ENCODE data around the gene IL24. TPM values are rescaled to one million over a fixed set of nuclear protein-coding genes. Genes with fewer than 3 reads are reported as not detected.

IL24 gene
- total and polyA plus RNA-seq, 2 donors: 0.09 to 0.50 TPM

- no peak for DNase-seq (ENCODE audit: low read depth in 6 of 9, low spot score in 9 of 9)
- Histone ChIP-seq H3K9me3 (ENCODE audit: control insufficient read depth in 2 of 2, insufficient read depth in 1 of 2, low read length in 1 of 2) (no peaks in the 10 kb centered on the region), H3K27ac (ENCODE audit: low read depth in 1 of 2, low read length in 1 of 2) (no peak overlapping the region), H3K4me3 (ENCODE audit: low read length in 2 of 2) (no peak overlapping the region), H3K36me3 (ENCODE audit: control insufficient read depth in 2 of 2, insufficient read depth in 2 of 2, low read length in 1 of 2) (no peaks in the 10 kb centered on the region), H3K27me3 (ENCODE audit: control insufficient read depth in 2 of 2, insufficient read depth in 1 of 2, low read length in 1 of 2) (no peaks in the 10 kb centered on the region), H3K4me1 (ENCODE audit: control insufficient read depth in 2 of 2, insufficient read depth in 2 of 2, low read length in 2 of 2) (peaks cover 3 to 7% of the 10 kb centered on the region in 2 donors)
- WGBS: 93% methylated on average over 1 of the region's 1 CpG
These were observed 10.4 kb upstream of the IL24 start for GRCh38 chr1:206886831-206887230.

- Histone ChIP-seq H3K4me3 (ENCODE audit: low read length in 2 of 2) (no peak overlapping the region), H3K27ac (ENCODE audit: low read depth in 1 of 2, low read length in 1 of 2) (no peak overlapping the region)
- WGBS: 93% methylated on average over 4 of the region's 4 CpGs
These were observed 9.5 kb upstream of the IL24 start for GRCh38 chr1:206887701-206888100.

DNA sequence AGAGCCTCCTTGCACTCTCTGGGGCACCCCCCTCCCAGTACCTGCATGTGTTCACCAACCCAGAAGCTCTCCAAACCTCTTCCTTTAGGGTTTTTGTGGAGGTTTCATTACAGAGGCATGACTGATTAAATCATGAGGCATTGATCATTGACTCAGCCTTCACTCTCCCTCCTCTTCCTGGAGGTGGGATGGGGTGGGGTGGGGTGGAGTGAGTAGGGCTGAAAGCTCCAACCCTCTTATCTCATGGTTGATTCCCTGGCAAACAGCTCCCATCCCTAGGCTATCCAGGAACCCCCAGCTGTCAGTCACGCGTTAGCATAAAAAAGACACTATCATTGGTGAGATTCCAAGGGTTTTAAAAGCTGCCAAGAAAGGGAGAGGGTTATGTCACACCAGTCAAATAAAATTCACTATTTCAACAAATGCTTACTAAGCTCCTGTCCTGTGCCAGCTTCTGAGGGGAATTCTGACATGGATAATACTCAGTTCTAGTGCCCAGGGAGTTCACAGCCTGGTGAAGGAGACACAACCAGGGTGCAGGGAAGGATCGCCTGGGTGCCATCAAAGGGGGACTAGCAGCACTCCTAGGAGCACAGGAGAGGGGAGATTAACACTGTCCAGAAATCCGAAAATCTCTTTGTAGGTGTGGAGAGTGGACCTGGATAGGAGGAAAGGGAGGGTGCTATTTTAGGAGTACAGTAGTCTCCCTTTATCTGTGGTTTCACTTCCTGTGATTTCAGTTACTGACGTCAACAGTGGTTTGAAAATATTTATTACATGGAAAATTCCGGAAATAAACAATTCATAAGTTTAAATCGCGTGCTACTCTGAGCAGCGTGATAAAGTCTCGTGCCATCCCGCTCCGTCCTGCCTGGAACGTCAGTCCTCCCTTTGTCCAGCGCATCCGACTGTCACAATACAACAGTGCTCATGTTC, 6.8 kb upstream of the IL24 start:
- H3K4me1 ChIP-seq (ENCODE audit: control insufficient read depth in 2 of 2, insufficient read depth in 2 of 2, low read length in 2 of 2): peaks cover 3 to 7% of the 10 kb centered on the region in 2 donors
- 86% methylated on average over 15 of the region's 15 CpGs for WGBS
- no peak overlapping the region for H3K27ac ChIP-seq (ENCODE audit: low read depth in 1 of 2, low read length in 1 of 2)
- H3K9me3 ChIP-seq (ENCODE audit: control insufficient read depth in 2 of 2, insufficient read depth in 1 of 2, low read length in 1 of 2): no peaks in the 10 kb centered on the region
- no peak overlapping the region for H3K4me3 ChIP-seq (ENCODE audit: low read length in 2 of 2)
- no peaks in the 10 kb centered on the region for H3K27me3 ChIP-seq (ENCODE audit: control insufficient read depth in 2 of 2, insufficient read depth in 1 of 2, low read length in 1 of 2)
- no peak for DNase-seq (ENCODE audit: low read depth in 6 of 9, low spot score in 9 of 9)
- H3K36me3 ChIP-seq (ENCODE audit: control insufficient read depth in 2 of 2, insufficient read depth in 2 of 2, low read length in 1 of 2): no peaks in the 10 kb centered on the region

More at GRCh38 chr1:206887701-206888100, 9.5 kb upstream of the IL24 start:
- Histone ChIP-seq H3K9me3 (ENCODE audit: control insufficient read depth in 2 of 2, insufficient read depth in 1 of 2, low read length in 1 of 2) (no peaks in the 10 kb centered on the region), H3K36me3 (ENCODE audit: control insufficient read depth in 2 of 2, insufficient read depth in 2 of 2, low read length in 1 of 2) (no peaks in the 10 kb centered on the region), H3K27me3 (ENCODE audit: control insufficient read depth in 2 of 2, insufficient read depth in 1 of 2, low read length in 1 of 2) (no peaks in the 10 kb centered on the region), H3K4me1 (ENCODE audit: control insufficient read depth in 2 of 2, insufficient read depth in 2 of 2, low read length in 2 of 2) (peaks cover 3 to 7% of the 10 kb centered on the region in 2 donors)
- no peak for DNase-seq (ENCODE audit: low read depth in 6 of 9, low spot score in 9 of 9)

GRCh38 chr1:206891412-206891811, 5.8 kb upstream of the IL24 start:
- no peak overlapping the region for H3K27ac ChIP-seq (ENCODE audit: low read depth in 1 of 2, low read length in 1 of 2)
- WGBS: 95% methylated on average over 1 of the region's 1 CpG
- H3K4me1 ChIP-seq (ENCODE audit: control insufficient read depth in 2 of 2, insufficient read depth in 2 of 2, low read length in 2 of 2): peaks cover 3 to 7% of the 10 kb centered on the region in 2 donors

GRCh38 chr1:206892351-206892984, 4.8 kb upstream of the IL24 start:
- Histone ChIP-seq H3K36me3 (ENCODE audit: control insufficient read depth in 2 of 2, insufficient read depth in 2 of 2, low read length in 1 of 2) (no peaks in the 10 kb centered on the region), H3K4me3 (ENCODE audit: low read length in 2 of 2) (no peak overlapping the region), H3K27me3 (ENCODE audit: control insufficient read depth in 2 of 2, insufficient read depth in 1 of 2, low read length in 1 of 2) (no peaks in the 10 kb centered on the region), H3K27ac (ENCODE audit: low read depth in 1 of 2, low read length in 1 of 2) (no peak overlapping the region), H3K9me3 (ENCODE audit: control insufficient read depth in 2 of 2, insufficient read depth in 1 of 2, low read length in 1 of 2) (no peaks in the 10 kb centered on the region), H3K4me1 (ENCODE audit: control insufficient read depth in 2 of 2, insufficient read depth in 2 of 2, low read length in 2 of 2) (peaks cover 3 to 7% of the 10 kb centered on the region in 2 donors)
- no peak for DNase-seq (ENCODE audit: low read depth in 6 of 9, low spot score in 9 of 9)
- 97% methylated on average over 3 of the region's 3 CpGs for WGBS

More at GRCh38 chr1:206891412-206891811, 5.8 kb upstream of the IL24 start:
- no peak for DNase-seq (ENCODE audit: low read depth in 6 of 9, low spot score in 9 of 9)
- H3K4me3 ChIP-seq (ENCODE audit: low read length in 2 of 2): no peak overlapping the region
- H3K9me3 ChIP-seq (ENCODE audit: control insufficient read depth in 2 of 2, insufficient read depth in 1 of 2, low read length in 1 of 2): no peaks in the 10 kb centered on the region
- no peaks in the 10 kb centered on the region for H3K27me3 ChIP-seq (ENCODE audit: control insufficient read depth in 2 of 2, insufficient read depth in 1 of 2, low read length in 1 of 2)
- no peaks in the 10 kb centered on the region for H3K36me3 ChIP-seq (ENCODE audit: control insufficient read depth in 2 of 2, insufficient read depth in 2 of 2, low read length in 1 of 2)

DNA sequence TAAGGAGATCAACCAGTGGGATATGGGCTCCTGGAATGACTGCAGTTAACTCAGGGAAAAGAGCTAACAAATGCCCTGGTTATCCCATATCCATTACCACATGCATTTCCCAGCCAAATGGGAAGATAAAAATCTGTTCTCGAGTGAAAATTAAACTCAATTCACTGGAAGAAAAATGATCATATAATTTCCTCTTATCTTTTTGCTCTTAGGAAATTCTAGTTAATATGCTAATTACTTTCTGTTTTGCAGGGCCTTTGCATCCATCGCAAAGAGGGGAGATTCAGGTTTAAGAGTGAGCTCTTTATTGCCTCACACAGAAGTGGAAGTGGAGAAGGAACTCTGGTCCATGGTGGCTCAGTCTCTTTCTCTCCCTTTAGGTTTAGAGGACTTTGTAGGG, 3.9 kb upstream of the IL24 start:
- Histone ChIP-seq H3K27me3 (ENCODE audit: control insufficient read depth in 2 of 2, insufficient read depth in 1 of 2, low read length in 1 of 2) (no peaks in the 10 kb centered on the region), H3K4me3 (ENCODE audit: low read length in 2 of 2) (no peak overlapping the region), H3K27ac (ENCODE audit: low read depth in 1 of 2, low read length in 1 of 2) (peak overlapping the region in 1 of 2 donors; percentile 13), H3K4me1 (ENCODE audit: control insufficient read depth in 2 of 2, insufficient read depth in 2 of 2, low read length in 2 of 2) (peaks cover 3 to 7% of the 10 kb centered on the region in 2 donors), H3K36me3 (ENCODE audit: control insufficient read depth in 2 of 2, insufficient read depth in 2 of 2, low read length in 1 of 2) (no peaks in the 10 kb centered on the region), H3K9me3 (ENCODE audit: control insufficient read depth in 2 of 2, insufficient read depth in 1 of 2, low read length in 1 of 2) (no peaks in the 10 kb centered on the region)
- 97% methylated on average over 2 of the region's 2 CpGs for WGBS
- DNase-seq (ENCODE audit: low read depth in 6 of 9, low spot score in 9 of 9): no peak

- Histone ChIP-seq H3K27ac (ENCODE audit: low read depth in 1 of 2, low read length in 1 of 2) (peak overlapping the region in 1 of 2 donors; percentile 38), H3K4me1 (ENCODE audit: control insufficient read depth in 2 of 2, insufficient read depth in 2 of 2, low read length in 2 of 2) (peaks cover 0 to 3% of the 10 kb centered on the region in 2 donors), H3K9me3 (ENCODE audit: control insufficient read depth in 2 of 2, insufficient read depth in 1 of 2, low read length in 1 of 2) (no peaks in the 10 kb centered on the region), H3K4me3 (ENCODE audit: low read length in 2 of 2) (no peak overlapping the region), H3K36me3 (ENCODE audit: control insufficient read depth in 2 of 2, insufficient read depth in 2 of 2, low read length in 1 of 2) (no peaks in the 10 kb centered on the region), H3K27me3 (ENCODE audit: control insufficient read depth in 2 of 2, insufficient read depth in 1 of 2, low read length in 1 of 2) (no peaks in the 10 kb centered on the region)
- 94% methylated on average over 3 of the region's 3 CpGs for WGBS
- DNase-seq (ENCODE audit: low read depth in 6 of 9, low spot score in 9 of 9): no peak
These were observed 1.9 kb upstream of the IL24 start for GRCh38 chr1:206895325-206895724.

GRCh38 chr1:206895837-206896242, 1.4 kb upstream of the IL24 start:
- Histone ChIP-seq H3K27ac (ENCODE audit: low read depth in 1 of 2, low read length in 1 of 2) (peak overlapping the region in 1 of 2 donors; percentile 38), H3K4me1 (ENCODE audit: control insufficient read depth in 2 of 2, insufficient read depth in 2 of 2, low read length in 2 of 2) (no peaks in the 10 kb centered on the region), H3K36me3 (ENCODE audit: control insufficient read depth in 2 of 2, insufficient read depth in 2 of 2, low read length in 1 of 2) (no peaks in the 10 kb centered on the region), H3K9me3 (ENCODE audit: control insufficient read depth in 2 of 2, insufficient read depth in 1 of 2, low read length in 1 of 2) (no peaks in the 10 kb centered on the region), H3K4me3 (ENCODE audit: low read length in 2 of 2) (no peak overlapping the region), H3K27me3 (ENCODE audit: control insufficient read depth in 2 of 2, insufficient read depth in 1 of 2, low read length in 1 of 2) (no peaks in the 10 kb centered on the region)
- DNase-seq (ENCODE audit: low read depth in 6 of 9, low spot score in 9 of 9): no peak
- 84% methylated on average over 3 of the region's 3 CpGs for WGBS

- no peak for DNase-seq (ENCODE audit: low read depth in 6 of 9, low spot score in 9 of 9)
- no peaks in the 10 kb centered on the region for H3K27me3 ChIP-seq (ENCODE audit: control insufficient read depth in 2 of 2, insufficient read depth in 1 of 2, low read length in 1 of 2)
- WGBS: 97% methylated on average over 3 of the region's 3 CpGs
- H3K36me3 ChIP-seq (ENCODE audit: control insufficient read depth in 2 of 2, insufficient read depth in 2 of 2, low read length in 1 of 2): no peaks in the 10 kb centered on the region
- no peaks in the 10 kb centered on the region for H3K9me3 ChIP-seq (ENCODE audit: control insufficient read depth in 2 of 2, insufficient read depth in 1 of 2, low read length in 1 of 2)
- no peak overlapping the region for H3K4me3 ChIP-seq (ENCODE audit: low read length in 2 of 2)
- H3K27ac ChIP-seq (ENCODE audit: low read depth in 1 of 2, low read length in 1 of 2): no peak overlapping the region
- H3K4me1 ChIP-seq (ENCODE audit: control insufficient read depth in 2 of 2, insufficient read depth in 2 of 2, low read length in 2 of 2): no peaks in the 10 kb centered on the region
These were observed 982 bp upstream of the IL24 start for GRCh38 chr1:206896261-206896660.
